K562 (cell line): ENCODE measurements around the gene HEG1. TPM values are rescaled to one million over a fixed set of nuclear protein-coding genes. Genes with fewer than 3 reads are reported as not detected.

Source experiments
- ATAC-seq: fragments of 200-7000 bp; cut with Tn5 transposase; 3 replicates; pipeline ENCODE4 v1.9.1; 2020; ENCODE audit warnings: moderate library complexity
- BruUV-seq: library from RNA; stranded (reverse); fragments of 400-500 nt; replicated peaks from 2 replicates; lab custom pipeline; 2021; lab: Mats Ljungman, UMichigan
- CTCF ChIA-PET: fragments of 300-600 bp; formaldehyde crosslinking; extraction: SDS; loops from one replicate; lab custom pipeline; 2021; ENCODE audit warnings: low intra/inter-chr PET ratio; lab: Yijun Ruan, JAX
- POLR2A ChIA-PET: fragments of 300-600, 350-650 bp; sonication (Branson Sonifier 250); formaldehyde crosslinking; extraction: SDS; loops from one replicate; lab custom pipeline; 2021; ENCODE audit warnings: antibody characterized with exemption, inconsistent platforms; lab: Yijun Ruan, JAX
- DNase-seq, 4 experiments: peaks; one replicate each; pipeline versions ENCODE4 v3.0.0 to v3.0.0-alpha.2; 2011 to 2018; ENCODE audit warnings: low spot score in 3 of 4, mixed read lengths in 3 of 4; ENCODE audit errors: extremely low read depth in 1 of 4
- FAIRE-seq: peaks from 2 replicates; lab custom pipeline; 2011; peaks lifted over from hg19 to GRCh38; lab: Jason Lieb, UNC
- H2AFZ ChIP-seq: 2 replicates; pipeline ENCODE4 v1.6.0; 2011; ENCODE audit warnings: low read depth, low read length, control low read depth, inconsistent platforms
- H3K27ac ChIP-seq: fragments of 200-600 bp; 3 replicates; pipeline ENCODE4 v1.8.0; 2011; ENCODE audit warnings: low read depth, mild to moderate bottlenecking, control low read depth, inconsistent platforms, low read length, moderate library complexity, mixed read lengths; ENCODE audit errors: extremely low read depth
- H3K27me3 ChIP-seq, 2 experiments: fragments of 300-600 bp in 1 of 2; 2 replicates in 1 of 2; 3 replicates in 1 of 2; pipeline versions ENCODE4 v1.6.0 to v1.8.0; 2011; ENCODE audit warnings: inconsistent platforms in 2 of 2, low read length in 2 of 2, mild to moderate bottlenecking in 1 of 2, mixed read lengths in 1 of 2, moderate library complexity in 1 of 2; ENCODE audit not compliant: control insufficient read depth in 2 of 2, insufficient read depth in 2 of 2
- H3K36me3 ChIP-seq: fragments of 300-600 bp; 3 replicates; pipeline ENCODE4 v1.8.0; 2011; ENCODE audit warnings: mild to moderate bottlenecking, low read length, inconsistent platforms; ENCODE audit not compliant: control insufficient read depth, insufficient read depth
- H3K4me1 ChIP-seq, 2 experiments: fragments of 200-600 bp in 1 of 2; replicated peaks in 1 of 2; 2 replicates in 1 of 2; 3 replicates in 1 of 2; pipeline versions ENCODE4 v1.5.1 to v1.8.0; 2011; ENCODE audit warnings: inconsistent platforms in 2 of 2, low read length in 2 of 2, mild to moderate bottlenecking in 1 of 2, mixed read lengths in 1 of 2, moderate library complexity in 1 of 2; ENCODE audit not compliant: control insufficient read depth in 2 of 2, insufficient read depth in 2 of 2
- H3K4me2 ChIP-seq: 2 replicates; pipeline ENCODE4 v1.6.1; 2011; ENCODE audit warnings: low read length, control low read depth, inconsistent platforms, mixed read lengths; ENCODE audit not compliant: insufficient read depth
- H3K4me3 ChIP-seq: fragments of 200-600 bp; sonication (generic), shearing (Covaris generic); 2 replicates; pipeline ENCODE4 v1.5.1; 2016; ENCODE audit warnings: control low read depth, inconsistent platforms
- H3K79me2 ChIP-seq: fragments of 200-600 bp; 3 replicates; pipeline ENCODE4 v1.8.0; 2011; ENCODE audit warnings: low read length, inconsistent platforms; ENCODE audit not compliant: control insufficient read depth, insufficient read depth
- H3K9ac ChIP-seq, 2 experiments: 2 replicates each; pipeline versions ENCODE4 v1.6.0 to v1.6.1; 2011; ENCODE audit warnings: low read depth in 2 of 2, low read length in 2 of 2, control low read depth in 1 of 2, inconsistent platforms in 1 of 2, mild to moderate bottlenecking in 1 of 2, mixed read lengths in 1 of 2; ENCODE audit not compliant: insufficient read depth in 1 of 2
- H3K9me1 ChIP-seq: one replicate; pipeline ENCODE4 v1.6.0; 2011; ENCODE audit warnings: inconsistent platforms, mild to moderate bottlenecking, low read length, moderate library complexity; ENCODE audit not compliant: control insufficient read depth, insufficient read depth
- H3K9me3 ChIP-seq: replicated peaks from 2 replicates; pipeline ENCODE4 v1.5.1; 2011; ENCODE audit warnings: low read depth, low read length, inconsistent platforms; ENCODE audit not compliant: control insufficient read depth, insufficient read depth
- H4K20me1 ChIP-seq: replicated peaks from 2 replicates; pipeline ENCODE4 v1.6.1; 2011; ENCODE audit warnings: low read length, inconsistent platforms, mixed read lengths; ENCODE audit not compliant: control insufficient read depth, insufficient read depth
- CREBBP ChIP-seq: IDR thresholded peaks from one replicate; pipeline ENCODE4 v1.6.1; 2012; ENCODE audit warnings: low read depth, mild to moderate bottlenecking, control low read depth, inconsistent platforms, low read length
- MCM5 ChIP-seq: fragments of 450-650 bp; IDR thresholded peaks from 2 replicates; pipeline ENCODE4 v1.6.1; 2016; ENCODE audit warnings: low read depth
- PHB ChIP-seq: fragments of 250-450 bp; sonication (Bioruptor Pico); IDR thresholded peaks from 2 replicates; pipeline ENCODE4 v1.5.0; 2021
- PPARD ChIP-seq: fragments of 250-450 bp; sonication (Bioruptor Pico); IDR thresholded peaks from 2 replicates; pipeline ENCODE4 v1.8.0; 2022; ENCODE audit warnings: inconsistent platforms, mild to moderate bottlenecking, moderate library complexity
- PTBP1 ChIP-seq: fragments of 200-400 bp; formaldehyde crosslinking; IDR thresholded peaks from 2 replicates; pipeline ENCODE4 v1.6.1; 2017; ENCODE audit warnings: low read depth, low read length
- SIRT6 ChIP-seq: IDR thresholded peaks from one replicate; pipeline ENCODE4 v1.6.1; 2012; ENCODE audit warnings: low read depth, mild to moderate bottlenecking, control low read depth, inconsistent platforms, low read length, moderate library complexity
- SMARCA4 ChIP-seq: fragments of 450-650 bp; IDR thresholded peaks from 2 replicates; pipeline ENCODE4 v1.6.1; 2016
- TFAP4 ChIP-seq: sonication (generic); formaldehyde crosslinking; IDR thresholded peaks from 2 replicates; pipeline ENCODE4 v1.8.0; 2022; ENCODE audit warnings: missing genetic modification reagents, mild to moderate bottlenecking, moderate library complexity, borderline replicate concordance
- ZFP36 ChIP-seq: fragments of 150-350 bp; IDR thresholded peaks from 2 replicates; pipeline ENCODE4 v1.6.1; 2018; ENCODE audit warnings: low read length, low read depth; ENCODE audit not compliant: partially characterized antibody
- ZNF143 ChIP-seq: sonication (generic); formaldehyde crosslinking; IDR thresholded peaks from 2 replicates; pipeline ENCODE4 v1.9.0; 2022; ENCODE audit warnings: mild to moderate bottlenecking, missing genetic modification reagents
- ZNF324 ChIP-seq: fragments of 250-450 bp; sonication (Bioruptor Pico); IDR thresholded peaks from 2 replicates; pipeline ENCODE4 v1.4.0; 2020; ENCODE audit warnings: mild to moderate bottlenecking
- ZNF395 ChIP-seq: fragments of 200-800 bp; sonication (Bioruptor generic); IDR thresholded peaks from 2 replicates; pipeline ENCODE4 v1.6.1; 2017; ENCODE audit warnings: missing genetic modification characterization, missing compliant biosample characterization
- WGBS: fragments of 100-300 bp; shearing (Covaris generic); methylation state at CpG from one replicate; pipeline ENCODE4 v1.1.6; 2016; ENCODE audit warnings: low coverage, mixed read lengths; ENCODE audit not compliant: insufficient coverage; ENCODE audit errors: missing lambda C conversion rate; 5-methylcytosine and 5-hydroxymethylcytosine counted together
- in situ Hi-C: fragments of 300-500 bp; cut with MboI; formaldehyde crosslinking; loops from 4 replicates; pipeline ENCODE4 v1.15.0; 2018; ENCODE audit warnings: inconsistent platforms, mixed read lengths
- intact Hi-C: fragments of 100-400 bp; cut with micrococcal nuclease; formaldehyde crosslinking; loops from 2 replicates; pipeline ENCODE4 v1.14.2; 2022
- polyA plus RNA-seq, 8 experiments: library from polyadenylated mRNA; depleted of rRNA in 4 of 8; stranded (reverse) in 5 of 8; unstranded in 3 of 8; fragments of >200 nt; fragmentation: Nextera tagmentation in 2 of 8; fragmentation: Illumina TruSeq in 1 of 8; extraction: Ambion mirVana in 2 of 8; extraction: Trizol in 1 of 8; gene quantifications; 2 replicates each; pipeline versions ENCODE4 v1.2.1 to v1.2.3, GENCODE V29; 2011 to 2014; ENCODE audit warnings: inconsistent platforms in 1 of 8, missing spikeins in 1 of 8
- total RNA-seq, 7 experiments: library from RNA; depleted of rRNA in 6 of 7; stranded (reverse); fragments of >200 nt in 6 of 7; fragmentation: Illumina TruSeq in 2 of 7; extraction: Trizol in 2 of 7; gene quantifications; 2 replicates each; pipeline versions ENCODE4 v1.2.1 to v1.2.3, GENCODE V29; 2011 to 2021; ENCODE audit warnings: low replicate concordance in 1 of 7
- TF ChIP-seq, protein P1 (sequence below): fragments of 250-450 bp; sonication (Bioruptor Pico); IDR thresholded peaks from 2 replicates; pipeline ENCODE4 v1.8.0; 2021; ENCODE audit warnings: moderate library complexity, mild to moderate bottlenecking, inconsistent platforms
- TF ChIP-seq, protein P2 (sequence below): sonication (generic); formaldehyde crosslinking; IDR thresholded peaks from 2 replicates; pipeline ENCODE4 v1.8.0; 2022; ENCODE audit warnings: missing genetic modification reagents, mild to moderate bottlenecking, borderline replicate concordance
- TF ChIP-seq, protein P3 (sequence below): conservative IDR thresholded peaks from 2 replicates; pipeline ENCODE4 v1.6.1; 2011; ENCODE audit warnings: low read depth, mild to moderate bottlenecking, low read length; ENCODE audit not compliant: control insufficient read depth
- TF ChIP-seq, protein P4 (sequence below): fragments of 450-650 bp; IDR thresholded peaks from one replicate; pipeline ENCODE4 v1.6.1; 2018; ENCODE audit warnings: mild to moderate bottlenecking, moderate library complexity; ENCODE audit not compliant: partially characterized antibody

HEG1 gene
- total and polyA plus RNA-seq, 9 of the 15 experiments (the other 6 are each of a cell fraction or from before 2014, with no cell fraction given) = 0.24 TPM; not detected in 8

DNA sequence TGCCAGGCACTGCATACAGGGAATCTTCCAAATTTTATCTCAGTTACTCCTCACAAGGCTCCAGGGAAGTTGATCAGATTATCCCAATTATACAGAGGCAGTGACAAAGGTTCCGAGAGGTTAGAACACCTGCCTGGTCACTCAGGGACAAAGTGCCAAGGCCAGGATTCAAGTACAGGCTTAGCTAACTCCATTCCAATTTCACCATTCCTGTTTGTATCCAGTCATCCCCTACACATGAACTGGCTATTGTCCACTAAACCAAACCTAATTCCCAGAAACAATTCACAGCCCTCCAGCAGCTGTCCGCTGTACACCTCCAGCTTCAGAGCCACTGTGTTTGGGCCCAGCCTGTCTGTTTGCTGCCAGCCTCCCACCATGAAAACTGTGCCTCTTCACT lies 137.3 kb downstream of the HEG1 start:
- Histone ChIP-seq H3K4me2 (no peak overlapping the region), H3K27ac (no peak overlapping the region), H3K79me2 (no peaks in the 10 kb centered on the region), H2AFZ (no peak overlapping the region), H3K9ac (no peak overlapping the region), H4K20me1 (no peaks in the 10 kb centered on the region; the same call in 1 of the 2 replicates), H3K4me3 (no peak overlapping the region), H3K27me3 (peaks cover 2 to 24% of the 10 kb centered on the region in 2 experiments; a peak in 3 of 5 replicates), H3K9me1 (no peaks in the 10 kb centered on the region), H3K9me3 (no peaks in the 10 kb centered on the region), H3K4me1 (no peaks in the 10 kb centered on the region), H3K36me3 (no peaks in the 10 kb centered on the region)
- ChIA-PET POLR2A (interaction anchor here (0.6 kb wide), 1 partner anchor 11 kb away, joined by 3 read pairs; no protein-coding TSS in a partner anchor), CTCF (no interaction called here)
- in situ Hi-C loops = no loop called here
- 0% methylated on average over 2 of the region's 2 CpGs for WGBS
- BruUV-seq = no TSS peak
- intact Hi-C loops = no loop called here
- DNase-seq (no peak), ATAC-seq (no peak), FAIRE-seq (no peak)
- TF ChIP-seq SIRT6 (no peak), ZFP36 (no peak), SMARCA4 (no peak), ZNF324 (CRISPR knock-in tag) (no peak), PPARD (no peak), PTBP1 (no peak), MCM5 (no peak), ZNF143 (CRISPR knock-in tag) (no peak), PHB (CRISPR knock-in tag) (no peak), TFAP4 (CRISPR knock-in tag) (no peak), CREBBP (no peak), ZNF395 (no peak)
- TF ChIP-seq, protein P1, sequence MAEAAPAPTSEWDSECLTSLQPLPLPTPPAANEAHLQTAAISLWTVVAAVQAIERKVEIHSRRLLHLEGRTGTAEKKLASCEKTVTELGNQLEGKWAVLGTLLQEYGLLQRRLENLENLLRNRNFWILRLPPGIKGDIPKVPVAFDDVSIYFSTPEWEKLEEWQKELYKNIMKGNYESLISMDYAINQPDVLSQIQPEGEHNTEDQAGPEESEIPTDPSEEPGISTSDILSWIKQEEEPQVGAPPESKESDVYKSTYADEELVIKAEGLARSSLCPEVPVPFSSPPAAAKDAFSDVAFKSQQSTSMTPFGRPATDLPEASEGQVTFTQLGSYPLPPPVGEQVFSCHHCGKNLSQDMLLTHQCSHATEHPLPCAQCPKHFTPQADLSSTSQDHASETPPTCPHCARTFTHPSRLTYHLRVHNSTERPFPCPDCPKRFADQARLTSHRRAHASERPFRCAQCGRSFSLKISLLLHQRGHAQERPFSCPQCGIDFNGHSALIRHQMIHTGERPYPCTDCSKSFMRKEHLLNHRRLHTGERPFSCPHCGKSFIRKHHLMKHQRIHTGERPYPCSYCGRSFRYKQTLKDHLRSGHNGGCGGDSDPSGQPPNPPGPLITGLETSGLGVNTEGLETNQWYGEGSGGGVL (CRISPR knock-in tag) = no peak
- TF ChIP-seq, protein P2, sequence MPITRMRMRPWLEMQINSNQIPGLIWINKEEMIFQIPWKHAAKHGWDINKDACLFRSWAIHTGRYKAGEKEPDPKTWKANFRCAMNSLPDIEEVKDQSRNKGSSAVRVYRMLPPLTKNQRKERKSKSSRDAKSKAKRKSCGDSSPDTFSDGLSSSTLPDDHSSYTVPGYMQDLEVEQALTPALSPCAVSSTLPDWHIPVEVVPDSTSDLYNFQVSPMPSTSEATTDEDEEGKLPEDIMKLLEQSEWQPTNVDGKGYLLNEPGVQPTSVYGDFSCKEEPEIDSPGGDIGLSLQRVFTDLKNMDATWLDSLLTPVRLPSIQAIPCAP (CRISPR knock-in tag) = no peak
- TF ChIP-seq, protein P3, sequence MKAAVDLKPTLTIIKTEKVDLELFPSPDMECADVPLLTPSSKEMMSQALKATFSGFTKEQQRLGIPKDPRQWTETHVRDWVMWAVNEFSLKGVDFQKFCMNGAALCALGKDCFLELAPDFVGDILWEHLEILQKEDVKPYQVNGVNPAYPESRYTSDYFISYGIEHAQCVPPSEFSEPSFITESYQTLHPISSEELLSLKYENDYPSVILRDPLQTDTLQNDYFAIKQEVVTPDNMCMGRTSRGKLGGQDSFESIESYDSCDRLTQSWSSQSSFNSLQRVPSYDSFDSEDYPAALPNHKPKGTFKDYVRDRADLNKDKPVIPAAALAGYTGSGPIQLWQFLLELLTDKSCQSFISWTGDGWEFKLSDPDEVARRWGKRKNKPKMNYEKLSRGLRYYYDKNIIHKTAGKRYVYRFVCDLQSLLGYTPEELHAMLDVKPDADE = no peak
- TF ChIP-seq, protein P4, sequence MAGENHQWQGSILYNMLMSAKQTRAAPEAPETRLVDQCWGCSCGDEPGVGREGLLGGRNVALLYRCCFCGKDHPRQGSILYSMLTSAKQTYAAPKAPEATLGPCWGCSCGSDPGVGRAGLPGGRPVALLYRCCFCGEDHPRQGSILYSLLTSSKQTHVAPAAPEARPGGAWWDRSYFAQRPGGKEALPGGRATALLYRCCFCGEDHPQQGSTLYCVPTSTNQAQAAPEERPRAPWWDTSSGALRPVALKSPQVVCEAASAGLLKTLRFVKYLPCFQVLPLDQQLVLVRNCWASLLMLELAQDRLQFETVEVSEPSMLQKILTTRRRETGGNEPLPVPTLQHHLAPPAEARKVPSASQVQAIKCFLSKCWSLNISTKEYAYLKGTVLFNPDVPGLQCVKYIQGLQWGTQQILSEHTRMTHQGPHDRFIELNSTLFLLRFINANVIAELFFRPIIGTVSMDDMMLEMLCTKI = no peak
